Measurements from ENCODE around the gene NOX5. TPM values are rescaled to one million over a fixed set of nuclear protein-coding genes. Genes with fewer than 3 reads are reported as not detected.

Gene NOX5
- total and polyA plus RNA-seq, 4 donors = under 0.01 to 0.08 (median 0.01) TPM

- TF ChIP-seq ATF3 (IDR thresholded peaks at IDR 0.05) = no peak
- TF ChIP-seq, protein P1, sequence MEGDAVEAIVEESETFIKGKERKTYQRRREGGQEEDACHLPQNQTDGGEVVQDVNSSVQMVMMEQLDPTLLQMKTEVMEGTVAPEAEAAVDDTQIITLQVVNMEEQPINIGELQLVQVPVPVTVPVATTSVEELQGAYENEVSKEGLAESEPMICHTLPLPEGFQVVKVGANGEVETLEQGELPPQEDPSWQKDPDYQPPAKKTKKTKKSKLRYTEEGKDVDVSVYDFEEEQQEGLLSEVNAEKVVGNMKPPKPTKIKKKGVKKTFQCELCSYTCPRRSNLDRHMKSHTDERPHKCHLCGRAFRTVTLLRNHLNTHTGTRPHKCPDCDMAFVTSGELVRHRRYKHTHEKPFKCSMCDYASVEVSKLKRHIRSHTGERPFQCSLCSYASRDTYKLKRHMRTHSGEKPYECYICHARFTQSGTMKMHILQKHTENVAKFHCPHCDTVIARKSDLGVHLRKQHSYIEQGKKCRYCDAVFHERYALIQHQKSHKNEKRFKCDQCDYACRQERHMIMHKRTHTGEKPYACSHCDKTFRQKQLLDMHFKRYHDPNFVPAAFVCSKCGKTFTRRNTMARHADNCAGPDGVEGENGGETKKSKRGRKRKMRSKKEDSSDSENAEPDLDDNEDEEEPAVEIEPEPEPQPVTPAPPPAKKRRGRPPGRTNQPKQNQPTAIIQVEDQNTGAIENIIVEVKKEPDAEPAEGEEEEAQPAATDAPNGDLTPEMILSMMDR (IDR thresholded peaks at IDR 0.05; ENCODE audit: low read depth, low read length, missing input control) = no peak
- no peak for TF ChIP-seq HNF4A (conservative IDR thresholded peaks at IDR 0.05)
- TF ChIP-seq HNF4G (IDR thresholded peaks at IDR 0.05) = no peak
- TF ChIP-seq, protein P2, sequence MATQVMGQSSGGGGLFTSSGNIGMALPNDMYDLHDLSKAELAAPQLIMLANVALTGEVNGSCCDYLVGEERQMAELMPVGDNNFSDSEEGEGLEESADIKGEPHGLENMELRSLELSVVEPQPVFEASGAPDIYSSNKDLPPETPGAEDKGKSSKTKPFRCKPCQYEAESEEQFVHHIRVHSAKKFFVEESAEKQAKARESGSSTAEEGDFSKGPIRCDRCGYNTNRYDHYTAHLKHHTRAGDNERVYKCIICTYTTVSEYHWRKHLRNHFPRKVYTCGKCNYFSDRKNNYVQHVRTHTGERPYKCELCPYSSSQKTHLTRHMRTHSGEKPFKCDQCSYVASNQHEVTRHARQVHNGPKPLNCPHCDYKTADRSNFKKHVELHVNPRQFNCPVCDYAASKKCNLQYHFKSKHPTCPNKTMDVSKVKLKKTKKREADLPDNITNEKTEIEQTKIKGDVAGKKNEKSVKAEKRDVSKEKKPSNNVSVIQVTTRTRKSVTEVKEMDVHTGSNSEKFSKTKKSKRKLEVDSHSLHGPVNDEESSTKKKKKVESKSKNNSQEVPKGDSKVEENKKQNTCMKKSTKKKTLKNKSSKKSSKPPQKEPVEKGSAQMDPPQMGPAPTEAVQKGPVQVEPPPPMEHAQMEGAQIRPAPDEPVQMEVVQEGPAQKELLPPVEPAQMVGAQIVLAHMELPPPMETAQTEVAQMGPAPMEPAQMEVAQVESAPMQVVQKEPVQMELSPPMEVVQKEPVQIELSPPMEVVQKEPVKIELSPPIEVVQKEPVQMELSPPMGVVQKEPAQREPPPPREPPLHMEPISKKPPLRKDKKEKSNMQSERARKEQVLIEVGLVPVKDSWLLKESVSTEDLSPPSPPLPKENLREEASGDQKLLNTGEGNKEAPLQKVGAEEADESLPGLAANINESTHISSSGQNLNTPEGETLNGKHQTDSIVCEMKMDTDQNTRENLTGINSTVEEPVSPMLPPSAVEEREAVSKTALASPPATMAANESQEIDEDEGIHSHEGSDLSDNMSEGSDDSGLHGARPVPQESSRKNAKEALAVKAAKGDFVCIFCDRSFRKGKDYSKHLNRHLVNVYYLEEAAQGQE (IDR thresholded peaks at IDR 0.05) = no peak
- TF ChIP-seq, protein P3, sequence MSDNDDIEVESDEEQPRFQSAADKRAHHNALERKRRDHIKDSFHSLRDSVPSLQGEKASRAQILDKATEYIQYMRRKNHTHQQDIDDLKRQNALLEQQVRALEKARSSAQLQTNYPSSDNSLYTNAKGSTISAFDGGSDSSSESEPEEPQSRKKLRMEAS (IDR thresholded peaks at IDR 0.05) = no peak
- H3K27ac ChIP-seq (ENCODE audit: low read depth in 1 of 2, low read length in 2 of 2) = no peak overlapping the region
- H3K4me3 ChIP-seq (ENCODE audit: low read depth in 1 of 3, low read length in 3 of 3) = no peak overlapping the region
- no peaks in the 10 kb centered on the region for H3K36me3 ChIP-seq (ENCODE audit: control insufficient read depth in 4 of 4, insufficient read depth in 3 of 4, low read depth in 1 of 4, low read length in 3 of 4)
- no peak overlapping the region for H3K9ac ChIP-seq (ENCODE audit: low read depth in 1 of 2, low read length in 2 of 2)
- H3K9me3 ChIP-seq (ENCODE audit: control insufficient read depth in 4 of 4, low read length in 3 of 4) = no peaks in the 10 kb centered on the region
- 93% methylated on average over 1 of the region's 1 CpG for WGBS
- H3K4me1 ChIP-seq (ENCODE audit: control insufficient read depth in 4 of 4, insufficient read depth in 4 of 4, low read length in 3 of 4) = peaks cover 0 to 20% (median 15%) of the 10 kb centered on the region in 4 donors
- no peak for DNase-seq (ENCODE audit: low spot score)
- H3K27me3 ChIP-seq (ENCODE audit: control insufficient read depth in 4 of 4, insufficient read depth in 4 of 4, low read length in 3 of 4) = no peaks in the 10 kb centered on the region
Measured at GRCh38 chr15:69070396-69070795, 55.9 kb downstream of the NOX5 start.

GRCh38 chr15:69071260-69071659 lies 56.8 kb downstream of the NOX5 start:
- Histone ChIP-seq H3K27ac (ENCODE audit: low read depth in 1 of 2, low read length in 2 of 2) (no peak overlapping the region), H3K36me3 (ENCODE audit: control insufficient read depth in 4 of 4, insufficient read depth in 3 of 4, low read depth in 1 of 4, low read length in 3 of 4) (no peaks in the 10 kb centered on the region), H3K9ac (ENCODE audit: low read depth in 1 of 2, low read length in 2 of 2) (no peak overlapping the region), H3K4me1 (ENCODE audit: control insufficient read depth in 4 of 4, insufficient read depth in 4 of 4, low read length in 3 of 4) (peaks cover 2 to 28% (median 18%) of the 10 kb centered on the region in 4 donors), H3K4me3 (ENCODE audit: low read depth in 1 of 3, low read length in 3 of 3) (no peak overlapping the region), H3K27me3 (ENCODE audit: control insufficient read depth in 4 of 4, insufficient read depth in 4 of 4, low read length in 3 of 4) (no peaks in the 10 kb centered on the region), H3K9me3 (ENCODE audit: control insufficient read depth in 4 of 4, low read length in 3 of 4) (no peaks in the 10 kb centered on the region)
- no peak for DNase-seq (ENCODE audit: low spot score)
- WGBS = 95% methylated on average over 5 of the region's 5 CpGs
- TF ChIP-seq JUND (IDR thresholded peaks at IDR 0.05) (no peak), EGR1 (IDR thresholded peaks at IDR 0.05; ENCODE audit: low read depth in 2 of 2) (no peak), FOXA1 (IDR thresholded peaks at IDR 0.05) (no peak)

- Histone ChIP-seq H3K9ac (ENCODE audit: low read depth in 1 of 2, low read length in 2 of 2) (no peak overlapping the region), H3K4me1 (ENCODE audit: control insufficient read depth in 4 of 4, insufficient read depth in 4 of 4, low read length in 3 of 4) (peaks cover 4 to 34% (median 22%) of the 10 kb centered on the region in 4 donors), H3K27me3 (ENCODE audit: control insufficient read depth in 4 of 4, insufficient read depth in 4 of 4, low read length in 3 of 4) (no peaks in the 10 kb centered on the region), H3K27ac (ENCODE audit: low read depth in 1 of 2, low read length in 2 of 2) (no peak overlapping the region), H3K4me3 (ENCODE audit: low read depth in 1 of 3, low read length in 3 of 3) (no peak overlapping the region), H3K36me3 (ENCODE audit: control insufficient read depth in 4 of 4, insufficient read depth in 3 of 4, low read depth in 1 of 4, low read length in 3 of 4) (no peaks in the 10 kb centered on the region), H3K9me3 (ENCODE audit: control insufficient read depth in 4 of 4, low read length in 3 of 4) (no peaks in the 10 kb centered on the region)
- 95% methylated on average over 2 of the region's 2 CpGs for WGBS
- no peak for DNase-seq (ENCODE audit: low spot score)
- TF ChIP-seq EGR1 (IDR thresholded peaks at IDR 0.05; ENCODE audit: low read depth in 2 of 2) (no peak), FOXA1 (IDR thresholded peaks at IDR 0.05) (no peak), YY1 (IDR thresholded peaks at IDR 0.05) (no peak), ATF3 (IDR thresholded peaks at IDR 0.05) (no peak), RXRA (IDR thresholded peaks at IDR 0.05) (no peak), ZBTB33 (IDR thresholded peaks at IDR 0.05) (no peak), TAF1 (conservative IDR thresholded peaks at IDR 0.05) (no peak), SP1 (IDR thresholded peaks at IDR 0.05) (no peak), HNF4G (IDR thresholded peaks at IDR 0.05) (no peak)
- TF ChIP-seq, protein P3 (IDR thresholded peaks at IDR 0.05) = no peak
- TF ChIP-seq, protein P1 (IDR thresholded peaks at IDR 0.05; ENCODE audit: low read depth, low read length, missing input control) = no peak
Measured at GRCh38 chr15:69072906-69073305, 58.4 kb downstream of the NOX5 start.

All from liver (tissue), 9 donors.